HEK293 (cell line): ENCODE measurements around the gene MARCHF11.

Source experiments
- CTCF ChIA-PET: fragments of 350-600 bp; formaldehyde crosslinking; extraction: SDS; loops from one replicate; lab custom pipeline; 2021; ENCODE audit warnings: antibody characterized with exemption; lab: Yijun Ruan, JAX
- POLR2A ChIA-PET: fragments of 300-600 bp; formaldehyde crosslinking; extraction: SDS; loops from one replicate; lab custom pipeline; 2020; ENCODE audit warnings: antibody characterized with exemption, inconsistent platforms; lab: Yijun Ruan, JAX
- H3K27ac ChIP-seq: fragments of 200-500 bp; sonication (Bioruptor generic); 2 replicates; pipeline ENCODE4 v1.5.1; 2014; ENCODE audit warnings: low read depth, low read length, control low read depth, inconsistent platforms; ENCODE audit errors: extremely low read depth
- H3K36me3 ChIP-seq, 2 experiments: fragments of 200-500 bp in 1 of 2; sonication (Bioruptor generic) in 1 of 2; 1 replicate in 1 of 2; 2 replicates in 1 of 2; pipeline ENCODE4 v1.5.1; 2014 to 2017; ENCODE audit warnings: inconsistent platforms in 2 of 2, low read length in 2 of 2; ENCODE audit not compliant: control insufficient read depth in 2 of 2, insufficient read depth in 1 of 2
- H3K4me1 ChIP-seq: fragments of 200-500 bp; sonication (Bioruptor generic); 2 replicates; pipeline ENCODE4 v1.5.1; 2014; ENCODE audit warnings: mild to moderate bottlenecking, low read length, inconsistent platforms; ENCODE audit not compliant: control insufficient read depth, insufficient read depth
- H3K4me3 ChIP-seq: 2 replicates; pipeline ENCODE4 v1.5.1; 2011; ENCODE audit warnings: low read depth, mild to moderate bottlenecking, control low read depth, low read length, moderate library complexity
- H3K9me3 ChIP-seq: fragments of 200-500 bp; sonication (Bioruptor generic); 2 replicates; pipeline ENCODE4 v1.5.1; 2014; ENCODE audit warnings: low read depth, low read length, inconsistent platforms; ENCODE audit not compliant: control insufficient read depth, insufficient read depth
- BCL11B ChIP-seq: fragments of 450-650 bp; formaldehyde crosslinking; IDR thresholded peaks from 2 replicates; pipeline ENCODE4 v1.5.1; 2016; ENCODE audit warnings: low read depth, missing biosample characterization, missing genetic modification characterization
- GFI1B ChIP-seq: fragments of 450-650 bp; formaldehyde crosslinking; IDR thresholded peaks from 2 replicates; pipeline ENCODE4 v1.5.1; 2016; ENCODE audit warnings: missing biosample characterization, missing genetic modification characterization
- GLIS2 ChIP-seq: fragments of 450-650 bp; formaldehyde crosslinking; IDR thresholded peaks from 2 replicates; pipeline ENCODE4 v1.5.1; 2016; ENCODE audit warnings: missing biosample characterization, missing genetic modification characterization
- OSR2 ChIP-seq: fragments of 450-650 bp; formaldehyde crosslinking; IDR thresholded peaks from 2 replicates; pipeline ENCODE4 v1.5.1; 2016; ENCODE audit warnings: missing biosample characterization, missing genetic modification characterization
- PRDM1 ChIP-seq: fragments of 450-650 bp; formaldehyde crosslinking; IDR thresholded peaks from 2 replicates; pipeline ENCODE4; 2016; ENCODE audit warnings: missing biosample characterization, missing genetic modification characterization
- ZNF121 ChIP-seq: fragments of 450-650 bp; formaldehyde crosslinking; IDR thresholded peaks from 2 replicates; pipeline ENCODE4 v1.5.1; 2016; ENCODE audit warnings: missing biosample characterization, missing genetic modification characterization
- ZNF2 ChIP-seq: fragments of 450-650 bp; formaldehyde crosslinking; IDR thresholded peaks from 2 replicates; pipeline ENCODE4 v1.5.1; 2016; ENCODE audit warnings: missing biosample characterization, missing genetic modification characterization
- ZNF274 ChIP-seq, 2 experiments: fragments of 200-500 bp in 1 of 2; fragments of 450-650 bp in 1 of 2; sonication (Bioruptor generic) in 1 of 2; formaldehyde crosslinking in 1 of 2; IDR thresholded peaks; 2 replicates each; pipeline versions ENCODE4 v1.5.1 to v1.6.1; 2014 to 2016; ENCODE audit warnings: borderline replicate concordance in 1 of 2, inconsistent platforms in 1 of 2, low read length in 1 of 2, missing biosample characterization in 1 of 2, missing genetic modification characterization in 1 of 2
- ZNF350 ChIP-seq: fragments of 450-650 bp; formaldehyde crosslinking; IDR thresholded peaks from 2 replicates; pipeline ENCODE4 v1.5.0; 2017; ENCODE audit warnings: missing biosample characterization, mild to moderate bottlenecking, missing genetic modification characterization
- ZNF391 ChIP-seq: fragments of 450-650 bp; formaldehyde crosslinking; IDR thresholded peaks from 2 replicates; pipeline ENCODE4 v1.5.1; 2016; ENCODE audit warnings: low read depth, missing biosample characterization, missing genetic modification characterization, borderline replicate concordance
- ZNF544 ChIP-seq: fragments of 450-650 bp; formaldehyde crosslinking; IDR thresholded peaks from 2 replicates; pipeline ENCODE4 v1.5.0; 2017; ENCODE audit warnings: missing biosample characterization, missing genetic modification characterization
- ZNF561 ChIP-seq: fragments of 450-650 bp; IDR thresholded peaks from 2 replicates; pipeline ENCODE4 v1.5.1; 2018; ENCODE audit warnings: missing biosample characterization, missing genetic modification characterization, borderline replicate concordance
- ZNF639 ChIP-seq: fragments of 450-650 bp; formaldehyde crosslinking; IDR thresholded peaks from 2 replicates; pipeline ENCODE4 v1.5.1; 2016; ENCODE audit warnings: missing biosample characterization, missing genetic modification characterization
- ZNF660 ChIP-seq: fragments of 450-650 bp; IDR thresholded peaks from 2 replicates; pipeline ENCODE4 v1.5.1; 2018; ENCODE audit warnings: missing biosample characterization, mild to moderate bottlenecking, missing genetic modification characterization
- ZNF677 ChIP-seq: fragments of 450-650 bp; IDR thresholded peaks from 2 replicates; pipeline ENCODE4 v1.5.0; 2018; ENCODE audit warnings: missing biosample characterization, mild to moderate bottlenecking, missing genetic modification characterization, moderate library complexity
- ZNF777 ChIP-seq: fragments of 450-650 bp; formaldehyde crosslinking; IDR thresholded peaks from 2 replicates; pipeline ENCODE4 v1.5.1; 2017; ENCODE audit warnings: missing biosample characterization, missing genetic modification characterization, borderline replicate concordance
- TF ChIP-seq, protein P1 (sequence below): fragments of 450-650 bp; formaldehyde crosslinking; IDR thresholded peaks from 2 replicates; pipeline ENCODE4 v1.5.1; 2017; ENCODE audit warnings: missing biosample characterization, mild to moderate bottlenecking, missing genetic modification characterization, moderate library complexity
- TF ChIP-seq, protein P2 (sequence below): fragments of 450-650 bp; formaldehyde crosslinking; optimal IDR thresholded peaks from 2 replicates; pipeline ENCODE3; 2016; ENCODE audit warnings: missing biosample characterization, mild to moderate bottlenecking, missing genetic modification characterization
- TF ChIP-seq, protein P3 (sequence below): fragments of 450-650 bp; formaldehyde crosslinking; IDR thresholded peaks from 2 replicates; pipeline ENCODE4 v1.5.1; 2016; ENCODE audit warnings: missing biosample characterization, missing genetic modification characterization

Gene MARCHF11

DNA sequence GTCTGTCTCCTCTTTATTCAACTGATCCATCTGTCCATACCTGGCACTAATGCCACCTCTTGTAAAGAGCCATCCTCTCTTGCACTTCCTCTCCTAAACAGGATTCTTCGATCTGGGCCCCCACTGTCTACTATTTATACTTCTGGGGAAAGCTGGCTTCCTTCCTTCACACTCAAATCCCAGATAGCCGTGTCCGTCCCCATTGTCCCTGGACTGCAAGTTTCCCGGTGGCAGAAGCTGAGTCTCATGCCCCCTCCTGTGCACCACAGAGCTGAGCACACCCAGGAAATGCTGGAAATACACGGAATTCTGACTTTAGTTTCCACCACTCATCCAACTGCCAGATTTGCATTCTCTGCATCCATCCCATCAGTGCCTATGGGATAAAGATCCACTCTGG lies 84.0 kb downstream of the MARCHF11 start (continued):
- TF ChIP-seq, protein P1, sequence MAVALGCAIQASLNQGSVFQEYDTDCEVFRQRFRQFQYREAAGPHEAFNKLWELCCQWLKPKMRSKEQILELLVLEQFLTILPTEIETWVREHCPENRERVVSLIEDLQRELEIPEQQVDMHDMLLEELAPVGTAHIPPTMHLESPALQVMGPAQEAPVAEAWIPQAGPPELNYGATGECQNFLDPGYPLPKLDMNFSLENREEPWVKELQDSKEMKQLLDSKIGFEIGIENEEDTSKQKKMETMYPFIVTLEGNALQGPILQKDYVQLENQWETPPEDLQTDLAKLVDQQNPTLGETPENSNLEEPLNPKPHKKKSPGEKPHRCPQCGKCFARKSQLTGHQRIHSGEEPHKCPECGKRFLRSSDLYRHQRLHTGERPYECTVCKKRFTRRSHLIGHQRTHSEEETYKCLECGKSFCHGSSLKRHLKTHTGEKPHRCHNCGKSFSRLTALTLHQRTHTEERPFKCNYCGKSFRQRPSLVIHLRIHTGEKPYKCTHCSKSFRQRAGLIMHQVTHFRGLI = no peak

- H3K4me1 ChIP-seq = no peaks in the 10 kb centered on the region
- TF ChIP-seq ZNF639 (tag by site-specific recombination) (no peak), ZNF2 (no peak), ZNF544 (no peak), ZNF677 (tag by site-specific recombination) (no peak), ZNF660 (tag by site-specific recombination) (no peak), OSR2 (tag by site-specific recombination) (no peak)
- TF ChIP-seq, protein P2, sequence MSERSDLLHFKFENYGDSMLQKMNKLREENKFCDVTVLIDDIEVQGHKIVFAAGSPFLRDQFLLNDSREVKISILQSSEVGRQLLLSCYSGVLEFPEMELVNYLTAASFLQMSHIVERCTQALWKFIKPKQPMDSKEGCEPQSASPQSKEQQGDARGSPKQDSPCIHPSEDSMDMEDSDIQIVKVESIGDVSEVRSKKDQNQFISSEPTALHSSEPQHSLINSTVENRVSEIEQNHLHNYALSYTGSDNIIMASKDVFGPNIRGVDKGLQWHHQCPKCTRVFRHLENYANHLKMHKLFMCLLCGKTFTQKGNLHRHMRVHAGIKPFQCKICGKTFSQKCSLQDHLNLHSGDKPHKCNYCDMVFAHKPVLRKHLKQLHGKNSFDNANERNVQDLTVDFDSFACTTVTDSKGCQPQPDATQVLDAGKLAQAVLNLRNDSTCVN (tag by site-specific recombination) = no peak
- TF ChIP-seq, protein P3, sequence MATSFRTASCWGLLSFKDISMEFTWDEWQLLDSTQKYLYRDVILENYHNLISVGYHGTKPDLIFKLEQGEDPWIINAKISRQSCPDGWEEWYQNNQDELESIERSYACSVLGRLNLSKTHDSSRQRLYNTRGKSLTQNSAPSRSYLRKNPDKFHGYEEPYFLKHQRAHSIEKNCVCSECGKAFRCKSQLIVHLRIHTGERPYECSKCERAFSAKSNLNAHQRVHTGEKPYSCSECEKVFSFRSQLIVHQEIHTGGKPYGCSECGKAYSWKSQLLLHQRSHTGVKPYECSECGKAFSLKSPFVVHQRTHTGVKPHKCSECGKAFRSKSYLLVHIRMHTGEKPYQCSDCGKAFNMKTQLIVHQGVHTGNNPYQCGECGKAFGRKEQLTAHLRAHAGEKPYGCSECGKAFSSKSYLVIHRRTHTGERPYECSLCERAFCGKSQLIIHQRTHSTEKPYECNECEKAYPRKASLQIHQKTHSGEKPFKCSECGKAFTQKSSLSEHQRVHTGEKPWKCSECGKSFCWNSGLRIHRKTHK (tag by site-specific recombination) = no peak
- TF ChIP-seq, all 188 proteins: peak for 0
- no peak overlapping the region for H3K27ac ChIP-seq
- no peak overlapping the region for H3K4me3 ChIP-seq
- POLR2A ChIA-PET = no interaction called here
- H3K36me3 ChIP-seq = no peaks in the 10 kb centered on the region
- CTCF ChIA-PET = no interaction called here
- H3K9me3 ChIP-seq = no peaks in the 10 kb centered on the region
Measured at GRCh38 chr5:16090270-16090669, 89.3 kb downstream of the MARCHF11 start.

- CTCF ChIA-PET = no interaction called here
- no peak for TF ChIP-seq GFI1B (tag by site-specific recombination)
- no peak for TF ChIP-seq BCL11B (tag by site-specific recombination)
- TF ChIP-seq ZNF274 (IDR thresholded peaks at IDR 0.05; ENCODE audit: low read length) = no peak
- no peak for TF ChIP-seq ZNF274 (tag by site-specific recombination; IDR thresholded peaks at IDR 0.05; ENCODE audit: borderline replicate concordance)
- no peak for TF ChIP-seq PRDM1 (tag by site-specific recombination)
- no peak for TF ChIP-seq ZNF561 (tag by site-specific recombination)
- no peak for TF ChIP-seq ZNF121 (tag by site-specific recombination)
- TF ChIP-seq GLIS2 (tag by site-specific recombination) = no peak
- no peak for TF ChIP-seq ZNF391 (tag by site-specific recombination)
- TF ChIP-seq ZNF677 (tag by site-specific recombination) = no peak
- TF ChIP-seq ZNF350 (tag by site-specific recombination) = no peak
- TF ChIP-seq ZNF777 (tag by site-specific recombination) = no peak
- H3K9me3 ChIP-seq = no peaks in the 10 kb centered on the region
Measured at GRCh38 chr5:16082982-16083381, 96.6 kb downstream of the MARCHF11 start.

More at GRCh38 chr5:16082982-16083381, 96.6 kb downstream of the MARCHF11 start:
- H3K4me3 ChIP-seq = no peak overlapping the region
- H3K27ac ChIP-seq = no peak overlapping the region
- H3K4me1 ChIP-seq = no peaks in the 10 kb centered on the region
- H3K36me3 ChIP-seq = no peaks in the 10 kb centered on the region
- POLR2A ChIA-PET = no interaction called here
